PC-3 (cell line): ENCODE measurements around the gene ARHGAP42.

Source experiments
- EZH2 ChIP-seq: fragments of 300-600 bp; sonication (generic); IDR thresholded peaks from one replicate; pipeline ENCODE4 v1.6.1; 2017; ENCODE audit warnings: antibody characterized with exemption, mild to moderate bottlenecking, low read length; ENCODE audit not compliant: unreplicated experiment
- EZH2phosphoT487 ChIP-seq: fragments of 300-600 bp; sonication (generic); IDR thresholded peaks from 2 replicates; pipeline ENCODE4 v1.6.1; 2018; ENCODE audit warnings: mild to moderate bottlenecking, antibody characterized with exemption, low read length, borderline replicate concordance
- TF ChIP-seq, protein P1 (sequence below): fragments of 300-600 bp; sonication (generic); conservative IDR thresholded peaks from 2 replicates; pipeline ENCODE4 v1.5.1; 2017; ENCODE audit warnings: antibody characterized with exemption, low read depth, mild to moderate bottlenecking, low read length

DNA sequence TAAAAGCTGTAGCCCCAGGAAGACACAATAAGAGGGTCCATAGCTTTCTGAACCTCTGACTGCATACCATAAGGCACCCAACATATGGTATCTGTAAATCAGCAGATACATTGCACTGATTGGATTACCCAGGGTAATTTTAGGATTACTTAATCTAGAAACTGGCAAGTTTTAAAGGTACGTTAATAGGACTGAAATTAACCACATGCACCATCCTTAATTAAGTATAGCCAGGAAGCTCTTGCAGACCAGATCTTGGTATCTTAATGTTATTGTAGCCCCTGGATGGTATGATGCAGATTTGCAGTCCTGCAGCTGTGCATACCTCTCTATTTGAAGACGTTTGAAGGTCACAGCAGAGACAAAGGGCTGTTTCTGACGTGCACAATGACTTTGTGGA, 72.8 kb downstream of the ARHGAP42 start:
- TF ChIP-seq, protein P1, sequence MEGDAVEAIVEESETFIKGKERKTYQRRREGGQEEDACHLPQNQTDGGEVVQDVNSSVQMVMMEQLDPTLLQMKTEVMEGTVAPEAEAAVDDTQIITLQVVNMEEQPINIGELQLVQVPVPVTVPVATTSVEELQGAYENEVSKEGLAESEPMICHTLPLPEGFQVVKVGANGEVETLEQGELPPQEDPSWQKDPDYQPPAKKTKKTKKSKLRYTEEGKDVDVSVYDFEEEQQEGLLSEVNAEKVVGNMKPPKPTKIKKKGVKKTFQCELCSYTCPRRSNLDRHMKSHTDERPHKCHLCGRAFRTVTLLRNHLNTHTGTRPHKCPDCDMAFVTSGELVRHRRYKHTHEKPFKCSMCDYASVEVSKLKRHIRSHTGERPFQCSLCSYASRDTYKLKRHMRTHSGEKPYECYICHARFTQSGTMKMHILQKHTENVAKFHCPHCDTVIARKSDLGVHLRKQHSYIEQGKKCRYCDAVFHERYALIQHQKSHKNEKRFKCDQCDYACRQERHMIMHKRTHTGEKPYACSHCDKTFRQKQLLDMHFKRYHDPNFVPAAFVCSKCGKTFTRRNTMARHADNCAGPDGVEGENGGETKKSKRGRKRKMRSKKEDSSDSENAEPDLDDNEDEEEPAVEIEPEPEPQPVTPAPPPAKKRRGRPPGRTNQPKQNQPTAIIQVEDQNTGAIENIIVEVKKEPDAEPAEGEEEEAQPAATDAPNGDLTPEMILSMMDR: no peak
- TF ChIP-seq EZH2phosphoT487: no peak
- TF ChIP-seq EZH2: no peak
